DOHH2 (cell line): ENCODE results near the gene KIAA1549.
"Not testable (repeated sequence)": the region's sequence is repeated elsewhere in the genome, so short reads cannot be mapped to it uniquely, and the experiment has no call there.

ENCODE experiments used
- H3F3A ChIP-seq: fragments of 200-600 bp; sonication (generic), shearing (Covaris generic); 2 replicates; pipeline ENCODE4 v1.6.0; 2016; ENCODE audit warnings: antibody characterized with exemption, mild to moderate bottlenecking; ENCODE audit not compliant: control insufficient read depth, insufficient read depth
- H3K27ac ChIP-seq: fragments of 200-600 bp; sonication (generic); 2 replicates; pipeline ENCODE4 v1.5.1; 2014; ENCODE audit warnings: low read depth, mild to moderate bottlenecking, low read length, moderate library complexity
- H3K27me3 ChIP-seq: fragments of 200-600 bp; sonication (generic); 2 replicates; pipeline ENCODE4 v1.6.1; 2014; ENCODE audit warnings: mild to moderate bottlenecking, low read length, mixed read lengths; ENCODE audit not compliant: control insufficient read depth
- H3K36me3 ChIP-seq: fragments of 200-600 bp; sonication (generic); 2 replicates; pipeline ENCODE4 v1.6.1; 2014; ENCODE audit warnings: mild to moderate bottlenecking, low read length, moderate library complexity, mixed read lengths; ENCODE audit not compliant: control insufficient read depth
- H3K4me1 ChIP-seq: fragments of 200-600 bp; sonication (generic); 2 replicates; pipeline ENCODE4 v1.6.1; 2014; ENCODE audit warnings: mild to moderate bottlenecking, low read length, mixed read lengths; ENCODE audit not compliant: control insufficient read depth
- H3K4me2 ChIP-seq: fragments of 200-600 bp; sonication (generic); 2 replicates; pipeline ENCODE4 v1.6.0; 2014; ENCODE audit warnings: mild to moderate bottlenecking, low read length, moderate library complexity
- H3K4me3 ChIP-seq: fragments of 200-600 bp; sonication (generic); 2 replicates; pipeline ENCODE4 v1.5.1; 2014; ENCODE audit warnings: mild to moderate bottlenecking, low read length, mixed read lengths
- H3K79me2 ChIP-seq: fragments of 200-600 bp; sonication (generic); 2 replicates; pipeline ENCODE4 v1.6.1; 2014; ENCODE audit warnings: mild to moderate bottlenecking, low read length, mixed read lengths; ENCODE audit not compliant: control insufficient read depth
- H3K9me2 ChIP-seq: fragments of 200-600 bp; sonication (generic); replicated peaks from 2 replicates; pipeline ENCODE4 v1.6.1; 2014; ENCODE audit warnings: mild to moderate bottlenecking, low read length, mixed read lengths; ENCODE audit not compliant: control insufficient read depth
- H3K9me3 ChIP-seq: fragments of 200-600 bp; sonication (generic); 2 replicates; pipeline ENCODE4 v1.6.1; 2014; ENCODE audit warnings: antibody characterized with exemption, low read length, mixed read lengths; ENCODE audit not compliant: control insufficient read depth, insufficient read depth
- H4K20me1 ChIP-seq: fragments of 200-600 bp; sonication (generic); 2 replicates; pipeline ENCODE4 v1.6.0; 2014; ENCODE audit warnings: low read depth, mild to moderate bottlenecking, antibody characterized with exemption, low read length, moderate library complexity; ENCODE audit not compliant: control insufficient read depth, insufficient read depth
- EZH2phosphoT487 ChIP-seq: fragments of 200-600 bp; sonication (generic); IDR thresholded peaks from 2 replicates; pipeline ENCODE4 v1.6.1; 2017; ENCODE audit warnings: borderline replicate concordance, mild to moderate bottlenecking, antibody characterized with exemption, low read length, moderate library complexity, mixed read lengths
- TF ChIP-seq, protein P1 (sequence below): fragments of 200-600 bp; sonication (generic); IDR thresholded peaks from one replicate; pipeline ENCODE4 v1.5.1; 2014; ENCODE audit warnings: antibody characterized with exemption, mild to moderate bottlenecking, low read depth, low read length; ENCODE audit not compliant: poor library complexity, severe bottlenecking

The KIAA1549 gene

DNA sequence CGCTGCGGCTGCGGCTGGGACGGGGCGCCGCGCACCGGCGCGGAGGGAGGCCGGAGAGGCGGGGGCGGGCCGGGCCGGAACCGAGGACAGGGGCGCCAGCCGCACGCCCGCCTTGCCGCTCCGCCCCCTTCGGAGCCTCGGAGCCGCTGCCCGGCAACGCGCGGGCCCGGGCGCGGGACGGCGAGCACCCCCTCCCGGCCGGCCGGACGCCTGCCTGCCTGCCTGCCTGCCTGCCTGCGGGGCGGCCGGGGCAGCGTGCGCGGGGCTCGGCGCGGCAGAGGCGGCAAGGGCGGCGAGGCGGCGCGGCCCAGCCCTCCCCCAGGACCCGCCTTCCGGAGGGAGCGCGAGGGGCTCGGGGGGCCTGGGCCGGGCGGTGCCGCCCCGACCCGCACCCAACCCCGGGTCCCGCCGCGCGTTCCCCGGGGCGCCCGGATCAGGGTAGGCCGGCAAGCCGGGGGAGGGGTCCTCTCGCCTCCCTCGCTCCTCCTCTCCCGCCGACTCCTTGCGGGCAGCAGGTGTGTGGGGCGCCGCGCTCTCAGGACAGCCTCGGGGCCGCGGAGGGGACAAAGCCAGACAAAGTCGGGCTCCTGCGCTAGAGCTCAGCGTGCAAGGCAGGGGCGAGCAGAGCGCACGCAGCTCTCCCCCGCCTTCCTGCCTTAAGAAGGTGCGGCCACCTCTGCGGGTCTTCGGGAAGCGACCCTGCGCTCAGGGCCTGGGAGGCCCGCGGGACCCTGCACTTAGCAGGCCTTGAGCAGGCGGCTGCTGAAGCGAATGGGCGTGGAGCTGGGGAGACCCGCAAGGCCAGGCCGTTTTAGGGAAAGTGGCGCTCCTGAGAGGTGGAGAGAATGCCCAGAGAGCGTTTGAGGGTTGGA lies at the start of gene KIAA1549:
TSS of gene KIAA1549 (minus strand) at position 58 of the 872 bp plus-strand sequence. CDS start 120 bp downstream, outside the sequence.
- Histone ChIP-seq H3K27ac (no peak within 1 kb of the TSS), H3K79me2 (no peaks in the 10 kb centered on the region), H3F3A (no peaks in the 10 kb centered on the region), H3K9me3 (no peaks in the 10 kb centered on the region), H4K20me1 (no peaks in the 10 kb centered on the region), H3K27me3 (peaks cover 46% of the 10 kb centered on the region), H3K4me1 (peaks cover 6% of the 10 kb centered on the region; the same call in 1 of the 2 replicates), H3K4me2 (peak within 1 kb of the TSS; percentile 63), H3K9me2 (no peaks in the 10 kb centered on the region), H3K36me3 (no peaks in the 10 kb centered on the region), H3K4me3 (peak within 1 kb of the TSS; percentile 64)
- TF ChIP-seq EZH2phosphoT487, result peak; percentile 90; the same call in 1 of the 2 replicates
- TF ChIP-seq, protein P1, sequence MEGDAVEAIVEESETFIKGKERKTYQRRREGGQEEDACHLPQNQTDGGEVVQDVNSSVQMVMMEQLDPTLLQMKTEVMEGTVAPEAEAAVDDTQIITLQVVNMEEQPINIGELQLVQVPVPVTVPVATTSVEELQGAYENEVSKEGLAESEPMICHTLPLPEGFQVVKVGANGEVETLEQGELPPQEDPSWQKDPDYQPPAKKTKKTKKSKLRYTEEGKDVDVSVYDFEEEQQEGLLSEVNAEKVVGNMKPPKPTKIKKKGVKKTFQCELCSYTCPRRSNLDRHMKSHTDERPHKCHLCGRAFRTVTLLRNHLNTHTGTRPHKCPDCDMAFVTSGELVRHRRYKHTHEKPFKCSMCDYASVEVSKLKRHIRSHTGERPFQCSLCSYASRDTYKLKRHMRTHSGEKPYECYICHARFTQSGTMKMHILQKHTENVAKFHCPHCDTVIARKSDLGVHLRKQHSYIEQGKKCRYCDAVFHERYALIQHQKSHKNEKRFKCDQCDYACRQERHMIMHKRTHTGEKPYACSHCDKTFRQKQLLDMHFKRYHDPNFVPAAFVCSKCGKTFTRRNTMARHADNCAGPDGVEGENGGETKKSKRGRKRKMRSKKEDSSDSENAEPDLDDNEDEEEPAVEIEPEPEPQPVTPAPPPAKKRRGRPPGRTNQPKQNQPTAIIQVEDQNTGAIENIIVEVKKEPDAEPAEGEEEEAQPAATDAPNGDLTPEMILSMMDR, result no peak

DNA sequence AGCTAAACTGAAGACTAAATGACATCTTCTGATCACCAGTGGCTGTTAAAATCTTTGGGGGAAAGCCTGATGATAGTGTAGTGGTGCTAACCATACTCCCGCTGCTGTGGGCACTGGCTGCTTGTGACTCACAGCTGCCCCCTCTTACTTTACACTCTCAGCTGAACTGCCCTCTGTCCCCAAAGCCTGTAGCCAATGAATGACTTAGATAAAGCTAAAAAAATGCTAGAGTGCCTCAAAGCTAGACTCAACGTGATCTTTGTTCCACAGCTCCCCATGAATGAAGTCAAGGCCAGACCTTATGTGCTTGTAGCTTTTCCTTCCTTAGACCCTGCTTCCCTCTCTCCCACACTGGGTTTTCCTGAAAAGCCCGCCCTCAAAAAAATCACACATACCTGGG lies 48.2 kb upstream of the KIAA1549 start:
- TF ChIP-seq, protein P1, result no peak
- no peak for TF ChIP-seq EZH2phosphoT487

DNA sequence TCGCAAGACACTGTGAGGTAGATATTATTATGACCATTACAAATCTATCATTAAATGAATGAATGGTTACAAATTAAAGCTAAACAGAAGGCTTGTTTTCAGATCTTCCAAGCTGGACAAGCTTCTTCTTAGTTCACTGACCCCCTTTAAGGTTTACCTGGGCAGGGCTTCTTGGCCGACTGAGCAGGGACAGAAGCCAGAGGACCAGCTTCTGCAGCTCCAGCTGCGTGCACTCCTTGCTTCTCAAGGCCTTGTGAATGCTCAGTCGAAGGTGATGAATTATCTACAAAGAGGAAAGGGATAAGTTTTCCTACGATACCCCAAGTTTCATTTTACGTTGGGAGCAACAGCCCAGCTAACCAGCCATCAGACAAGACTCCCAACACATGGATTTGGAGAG lies 45.4 kb upstream of the KIAA1549 start:
- H3F3A ChIP-seq, result no peaks in the 10 kb centered on the region
- H3K4me2 ChIP-seq, result no peak overlapping the region
- no peaks in the 10 kb centered on the region for H3K36me3 ChIP-seq
- no peaks in the 10 kb centered on the region for H4K20me1 ChIP-seq
- H3K4me1 ChIP-seq, result no peaks in the 10 kb centered on the region
- no peaks in the 10 kb centered on the region for H3K27me3 ChIP-seq
- H3K9me2 ChIP-seq, result no peaks in the 10 kb centered on the region
- H3K79me2 ChIP-seq, result no peaks in the 10 kb centered on the region
- no peak overlapping the region for H3K27ac ChIP-seq
- no peak overlapping the region for H3K4me3 ChIP-seq
- no peaks in the 10 kb centered on the region for H3K9me3 ChIP-seq
- TF ChIP-seq EZH2phosphoT487, result no peak
- TF ChIP-seq, protein P1, result no peak

More for the DNA sequence above, 48.2 kb upstream of the KIAA1549 start:
- Histone ChIP-seq H3K27ac (no peak overlapping the region), H3K4me1 (no peaks in the 10 kb centered on the region), H4K20me1 (no peaks in the 10 kb centered on the region), H3F3A (no peaks in the 10 kb centered on the region), H3K79me2 (no peaks in the 10 kb centered on the region), H3K36me3 (no peaks in the 10 kb centered on the region), H3K9me2 (no peaks in the 10 kb centered on the region), H3K4me2 (no peak overlapping the region), H3K4me3 (no peak overlapping the region), H3K9me3 (no peaks in the 10 kb centered on the region), H3K27me3 (peaks cover 6% of the 10 kb centered on the region)

DNA sequence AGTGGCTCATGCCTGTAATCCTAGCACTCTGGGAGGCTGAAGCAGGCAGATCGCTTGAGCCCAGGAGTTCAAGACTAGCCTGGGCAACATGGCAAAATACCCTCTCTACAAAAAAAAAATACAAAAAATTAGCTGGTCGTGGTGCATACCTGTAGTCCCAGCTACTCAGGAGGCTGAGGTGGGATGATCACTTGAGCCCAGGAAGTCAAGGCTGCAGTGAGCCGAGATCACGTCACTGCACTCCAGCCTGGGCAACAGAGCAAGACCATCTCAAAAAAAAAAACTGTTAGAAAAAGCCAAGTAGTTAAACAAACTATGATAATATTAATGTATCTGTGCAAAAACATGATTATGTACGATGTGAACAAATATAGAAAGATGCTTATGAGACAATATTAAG lies 44.7 kb upstream of the KIAA1549 start:
- H3K36me3 ChIP-seq, H3K27ac ChIP-seq: not testable (repeated sequence)

More for the DNA sequence above, 44.7 kb upstream of the KIAA1549 start:
- H4K20me1 ChIP-seq, H3K9me2 ChIP-seq, H3K27me3 ChIP-seq, H3K79me2 ChIP-seq, H3K4me3 ChIP-seq, H3K4me1 ChIP-seq, H3K4me2 ChIP-seq, H3F3A ChIP-seq, H3K9me3 ChIP-seq: not testable (repeated sequence)
